Stimulated activated effector memory CD8-positive, alpha-beta T cell treated with anti-CD3 and anti-CD28 coated beads, Interleukin-12 subunit alpha, Interleukin-12 subunit beta, amount 100 ng/mL, for 72 hours (primary cell): Measurements from ENCODE around the gene TTC9B.

ENCODE experiments used
- ATAC-seq: fragments of 150-1000 bp; cut with Tn5 transposase; 2 replicates; pipeline ENCODE4 v1.10.0; 2021
- DNase-seq, 2 donors: peaks; one replicate each; pipeline ENCODE4 v3.0.0; 2021 to 2022; ENCODE audit warnings: low spot score in 2 of 2
- H3K27ac Mint-ChIP-seq: one replicate; pipeline ENCODE4 v1.8.0; 2022; ENCODE audit warnings: mild to moderate bottlenecking, mixed read lengths
- H3K36me3 Mint-ChIP-seq: one replicate; pipeline ENCODE4 v1.8.0; 2022; ENCODE audit warnings: mild to moderate bottlenecking, mixed read lengths
- H3K4me1 Mint-ChIP-seq: one replicate; pipeline ENCODE4 v1.8.0; 2022; ENCODE audit warnings: mixed read lengths
- H3K4me3 Mint-ChIP-seq: one replicate; pipeline ENCODE4 v1.8.0; 2022; ENCODE audit warnings: mild to moderate bottlenecking, mixed read lengths
- H3K9me3 Mint-ChIP-seq: one replicate; pipeline ENCODE4 v1.8.0; 2022; ENCODE audit warnings: mixed read lengths

The TTC9B gene

GRCh38 chr19:40217934-40218890 lies at the start of gene TTC9B:
TTC9B (minus strand) TSS chr19:40218384; CDS start chr19:40218381, 3 bp downstream.
- ATAC-seq (peak; percentile 48), DNase-seq (peak; percentile 43 to 77)
- Mint-ChIP-seq H3K4me3 (peak within 1 kb of the TSS; percentile 0), H3K27ac (no peak within 1 kb of the TSS), H3K9me3 (peaks cover 4% of the 10 kb centered on the region), H3K4me1 (peaks cover 18% of the 10 kb centered on the region), H3K36me3 (peaks cover 18% of the 10 kb centered on the region)

- Mint-ChIP-seq H3K36me3 (peaks cover 53% of the 10 kb centered on the region), H3K9me3 (no peaks in the 10 kb centered on the region), H3K4me1 (peaks cover 70% of the 10 kb centered on the region), H3K27ac (no peak overlapping the region), H3K4me3 (no peak overlapping the region)
- DNase-seq = no peak
- no peak for ATAC-seq
Measured at GRCh38 chr19:40267601-40267997, 49.4 kb upstream of the TTC9B start.

GRCh38 chr19:40266912-40267600 lies 48.9 kb upstream of the TTC9B start:
- H3K27ac Mint-ChIP-seq = peak overlapping the region; percentile 69
- H3K4me1 Mint-ChIP-seq = peaks cover 70% of the 10 kb centered on the region
- peaks cover 54% of the 10 kb centered on the region for H3K36me3 Mint-ChIP-seq

GRCh38 chr19:40266119-40266518 lies 47.9 kb upstream of the TTC9B start:
- Mint-ChIP-seq H3K9me3 (no peaks in the 10 kb centered on the region), H3K4me3 (no peak overlapping the region), H3K4me1 (peaks cover 73% of the 10 kb centered on the region), H3K27ac (peak overlapping the region; percentile 84), H3K36me3 (peaks cover 55% of the 10 kb centered on the region)
- DNase-seq (no peak), ATAC-seq (no peak)

More at GRCh38 chr19:40266912-40267600, 48.9 kb upstream of the TTC9B start:
- Mint-ChIP-seq H3K9me3 (no peaks in the 10 kb centered on the region), H3K4me3 (no peak overlapping the region)
- no peak for ATAC-seq
- no peak for DNase-seq

GRCh38 chr19:40265763-40266099 lies 47.5 kb upstream of the TTC9B start:
- peak overlapping the region; percentile 84 for H3K27ac Mint-ChIP-seq
- DNase-seq = no peak
- no peak overlapping the region for H3K4me3 Mint-ChIP-seq
- peaks cover 73% of the 10 kb centered on the region for H3K4me1 Mint-ChIP-seq
- peaks cover 54% of the 10 kb centered on the region for H3K36me3 Mint-ChIP-seq
- H3K9me3 Mint-ChIP-seq = no peaks in the 10 kb centered on the region
- ATAC-seq = no peak

- DNase-seq (no peak), ATAC-seq (no peak)
- peaks cover 69% of the 10 kb centered on the region for H3K4me1 Mint-ChIP-seq
- no peak overlapping the region for H3K4me3 Mint-ChIP-seq
- H3K9me3 Mint-ChIP-seq = no peaks in the 10 kb centered on the region
- peaks cover 49% of the 10 kb centered on the region for H3K36me3 Mint-ChIP-seq
- peak overlapping the region; percentile 84 for H3K27ac Mint-ChIP-seq
Measured at GRCh38 chr19:40265055-40265762, 47.0 kb upstream of the TTC9B start.

GRCh38 chr19:40264314-40265054 lies 46.3 kb upstream of the TTC9B start:
- peaks cover 66% of the 10 kb centered on the region for H3K4me1 Mint-ChIP-seq
- no peak for ATAC-seq
- peaks cover 44% of the 10 kb centered on the region for H3K36me3 Mint-ChIP-seq

GRCh38 chr19:40263440-40264313 lies 45.5 kb upstream of the TTC9B start:
- peaks cover 67% of the 10 kb centered on the region for H3K4me1 Mint-ChIP-seq
- no peaks in the 10 kb centered on the region for H3K9me3 Mint-ChIP-seq
- H3K4me3 Mint-ChIP-seq = no peak overlapping the region
- peaks cover 37% of the 10 kb centered on the region for H3K36me3 Mint-ChIP-seq
- peak overlapping the region; percentile 82 for H3K27ac Mint-ChIP-seq
- DNase-seq = no peak
- ATAC-seq = no peak

More at GRCh38 chr19:40264314-40265054, 46.3 kb upstream of the TTC9B start:
- Mint-ChIP-seq H3K9me3 (no peaks in the 10 kb centered on the region), H3K4me3 (no peak overlapping the region), H3K27ac (peak overlapping the region; percentile 73)
- DNase-seq = no peak

- Mint-ChIP-seq H3K9me3 (no peaks in the 10 kb centered on the region), H3K36me3 (peaks cover 28% of the 10 kb centered on the region), H3K27ac (no peak overlapping the region), H3K4me1 (peaks cover 65% of the 10 kb centered on the region), H3K4me3 (no peak overlapping the region)
- DNase-seq (no peak), ATAC-seq (no peak)
Measured at GRCh38 chr19:40262422-40262821, 44.2 kb upstream of the TTC9B start.

- H3K27ac Mint-ChIP-seq = peak overlapping the region; percentile 43
Measured at GRCh38 chr19:40261631-40262030, 43.4 kb upstream of the TTC9B start.

GRCh38 chr19:40257096-40257517 lies 38.9 kb upstream of the TTC9B start:
- no peak for DNase-seq
- peaks cover 37% of the 10 kb centered on the region for H3K36me3 Mint-ChIP-seq
- ATAC-seq = no peak
- no peaks in the 10 kb centered on the region for H3K9me3 Mint-ChIP-seq
- peaks cover 49% of the 10 kb centered on the region for H3K4me1 Mint-ChIP-seq
- no peak overlapping the region for H3K4me3 Mint-ChIP-seq
- no peak overlapping the region for H3K27ac Mint-ChIP-seq

More at GRCh38 chr19:40261631-40262030, 43.4 kb upstream of the TTC9B start:
- Mint-ChIP-seq H3K4me1 (peaks cover 61% of the 10 kb centered on the region), H3K9me3 (no peaks in the 10 kb centered on the region), H3K36me3 (peaks cover 27% of the 10 kb centered on the region), H3K4me3 (no peak overlapping the region)
- DNase-seq = no peak
- ATAC-seq = no peak

- DNase-seq (no peak), ATAC-seq (no peak)
- Mint-ChIP-seq H3K27ac (peak overlapping the region; percentile 73), H3K4me3 (no peak overlapping the region), H3K36me3 (peaks cover 38% of the 10 kb centered on the region), H3K4me1 (peaks cover 43% of the 10 kb centered on the region), H3K9me3 (no peaks in the 10 kb centered on the region)
Measured at GRCh38 chr19:40256512-40256911, 38.3 kb upstream of the TTC9B start.

- H3K36me3 Mint-ChIP-seq = peaks cover 46% of the 10 kb centered on the region
Measured at GRCh38 chr19:40255619-40256166, 37.5 kb upstream of the TTC9B start.

More at GRCh38 chr19:40255619-40256166, 37.5 kb upstream of the TTC9B start:
- no peak overlapping the region for H3K4me3 Mint-ChIP-seq
- H3K4me1 Mint-ChIP-seq = peaks cover 42% of the 10 kb centered on the region
- no peak for ATAC-seq
- no peaks in the 10 kb centered on the region for H3K9me3 Mint-ChIP-seq
- H3K27ac Mint-ChIP-seq = peak overlapping the region; percentile 73
- DNase-seq = no peak
